GM21737 (cell line): Measurements from ENCODE around the gene NOS1.

Experiments used
- ATAC-seq: cut with Tn5 transposase; IDR thresholded peaks from one replicate; pipeline ENCODE4 v1.9.1; 2021; ENCODE audit warnings: mild to moderate bottlenecking, moderate library complexity; ENCODE audit not compliant: unreplicated experiment

Gene NOS1

DNA sequence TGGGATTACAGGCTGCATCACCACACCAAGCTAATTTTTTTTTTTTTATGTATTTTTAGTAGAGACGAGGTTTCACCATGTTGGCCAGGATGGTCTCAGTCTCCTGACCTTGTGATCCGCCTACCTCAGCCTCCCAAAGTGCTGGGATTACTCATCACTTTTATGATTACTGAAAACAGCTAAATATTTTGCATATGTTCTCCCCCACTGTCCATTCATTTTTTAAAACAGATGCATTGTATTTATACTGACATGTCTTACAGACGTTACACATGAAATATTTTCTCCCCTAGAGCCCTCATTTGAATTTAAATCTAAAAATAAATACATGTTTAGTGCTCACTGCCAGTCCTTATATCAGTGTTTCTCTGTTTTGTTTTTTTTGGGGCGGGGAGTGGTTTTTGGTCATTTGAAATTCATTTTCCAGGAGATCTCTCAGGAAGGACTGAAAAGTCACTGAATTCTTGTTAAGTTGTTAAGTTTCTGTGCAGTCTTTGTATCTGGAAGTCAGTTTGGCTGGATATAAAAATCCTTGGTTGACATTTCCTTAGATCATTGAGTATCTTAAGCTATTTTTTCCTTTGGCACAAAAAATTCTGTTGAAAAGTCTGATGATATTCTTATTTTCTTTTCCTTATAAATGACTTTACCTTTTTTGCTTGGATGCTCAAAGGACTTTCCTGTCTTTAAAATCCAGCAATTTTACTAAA lies 180.5 kb downstream of the NOS1 start:
- no peak for ATAC-seq

DNA sequence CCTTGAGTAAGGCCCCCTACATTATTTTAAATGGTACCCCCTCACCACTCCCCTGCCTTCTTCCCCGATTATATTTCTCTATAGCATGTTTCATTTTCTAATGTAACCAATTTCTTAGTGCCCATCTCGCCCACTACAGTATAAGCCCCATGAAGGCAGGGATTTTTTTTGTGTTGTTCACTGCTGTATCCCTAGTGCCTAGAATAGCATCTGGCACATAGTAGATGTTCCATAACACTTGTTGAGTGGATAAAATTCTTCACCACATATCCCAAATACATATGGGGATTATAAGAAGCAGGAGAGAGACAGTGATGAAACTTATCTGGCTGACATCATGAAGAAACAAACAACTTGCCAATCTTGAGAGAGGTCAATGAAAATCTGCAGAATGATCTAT lies 182.7 kb downstream of the NOS1 start:
- no peak for ATAC-seq

DNA sequence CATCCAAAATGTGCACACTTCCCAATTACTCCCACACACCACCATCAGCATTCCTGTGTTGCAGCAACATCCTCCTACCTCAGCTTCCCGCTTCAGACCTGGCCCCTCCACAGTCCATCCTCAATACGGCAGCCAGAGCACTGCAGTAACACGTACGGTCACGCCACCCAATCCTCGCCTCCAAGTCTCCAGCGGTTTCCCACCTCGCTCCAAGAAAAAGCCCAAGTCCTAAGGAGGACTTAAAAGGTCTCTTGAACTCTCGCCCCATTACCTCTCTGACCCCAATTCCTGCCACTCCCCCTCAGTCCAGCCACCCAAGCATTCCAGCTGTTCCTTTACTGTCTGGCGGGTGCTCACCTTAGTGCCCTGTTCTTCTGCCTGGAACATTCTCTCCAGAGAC lies 183.1 kb downstream of the NOS1 start:
- ATAC-seq, result no peak

- no peak for ATAC-seq
Observed at GRCh38 chr12:117172168-117172567, 189.3 kb downstream of the NOS1 start.

GRCh38 chr12:117171499-117172162 lies 189.8 kb downstream of the NOS1 start:
- no peak for ATAC-seq

GRCh38 chr12:117169548-117169947 lies 191.9 kb downstream of the NOS1 start:
- no peak for ATAC-seq

- ATAC-seq, result no peak
Observed at GRCh38 chr12:117168976-117169375, 192.4 kb downstream of the NOS1 start.

DNA sequence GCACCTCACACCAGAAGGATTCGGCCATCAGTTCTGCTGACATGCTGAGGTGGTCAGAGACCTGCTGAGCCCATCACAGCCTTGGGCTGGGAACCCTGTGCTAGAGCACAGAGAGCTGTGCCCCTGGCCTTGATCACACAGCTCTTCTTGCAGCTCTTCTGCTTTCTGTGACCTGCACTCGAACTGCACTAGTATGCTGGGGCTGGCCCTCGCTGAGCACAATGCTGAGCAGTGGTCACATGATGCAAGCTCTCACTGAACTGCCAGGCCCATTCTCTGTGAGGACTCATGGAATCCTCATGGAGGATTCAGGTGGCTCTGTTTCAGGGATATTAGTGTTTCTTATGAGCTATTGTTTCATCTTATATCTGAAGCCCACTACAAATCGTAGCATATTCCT lies 193.7 kb downstream of the NOS1 start:
- no peak for ATAC-seq

DNA sequence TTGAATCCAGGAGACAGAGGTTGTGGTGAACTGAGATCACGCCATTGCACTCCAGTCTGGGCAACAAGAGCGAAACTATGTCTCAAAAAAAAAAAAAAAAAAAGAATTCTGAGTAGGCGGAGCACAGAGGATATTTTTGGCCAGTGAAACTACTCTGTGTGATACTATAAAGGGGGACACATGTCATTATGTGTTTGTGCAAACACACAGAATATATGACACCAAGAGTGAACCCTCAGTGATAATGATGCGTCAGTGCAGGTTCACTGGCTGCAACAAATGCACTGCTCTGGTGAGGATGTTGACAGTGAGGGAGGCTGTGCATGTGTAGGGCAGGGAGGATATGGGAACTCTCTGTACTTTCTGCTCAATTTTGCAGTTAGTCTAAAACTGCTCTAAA lies 195.3 kb downstream of the NOS1 start:
- no peak for ATAC-seq

- no peak for ATAC-seq
Observed at GRCh38 chr12:117165342-117165741, 196.1 kb downstream of the NOS1 start.

GRCh38 chr12:117162633-117163032 lies 198.8 kb downstream of the NOS1 start:
- no peak for ATAC-seq

DNA sequence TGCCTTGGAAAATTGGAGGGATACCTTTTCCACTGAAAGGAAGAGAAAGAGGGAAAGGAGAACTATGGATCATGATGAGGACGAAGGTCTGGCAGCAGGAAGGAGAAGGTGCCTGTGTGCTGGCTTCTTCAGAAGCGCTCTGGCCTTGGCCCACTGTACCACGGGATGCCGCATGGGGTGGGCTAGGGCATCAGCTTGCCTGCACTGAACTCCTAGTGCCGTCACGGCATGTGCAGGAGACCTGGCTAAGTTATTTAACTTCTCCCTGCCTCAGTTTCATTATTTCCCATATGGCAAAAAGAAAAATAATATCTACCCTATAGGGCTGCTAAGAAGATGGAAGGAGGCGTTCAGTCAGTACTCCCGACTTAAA lies 199.3 kb downstream of the NOS1 start:
- no peak for ATAC-seq

DNA sequence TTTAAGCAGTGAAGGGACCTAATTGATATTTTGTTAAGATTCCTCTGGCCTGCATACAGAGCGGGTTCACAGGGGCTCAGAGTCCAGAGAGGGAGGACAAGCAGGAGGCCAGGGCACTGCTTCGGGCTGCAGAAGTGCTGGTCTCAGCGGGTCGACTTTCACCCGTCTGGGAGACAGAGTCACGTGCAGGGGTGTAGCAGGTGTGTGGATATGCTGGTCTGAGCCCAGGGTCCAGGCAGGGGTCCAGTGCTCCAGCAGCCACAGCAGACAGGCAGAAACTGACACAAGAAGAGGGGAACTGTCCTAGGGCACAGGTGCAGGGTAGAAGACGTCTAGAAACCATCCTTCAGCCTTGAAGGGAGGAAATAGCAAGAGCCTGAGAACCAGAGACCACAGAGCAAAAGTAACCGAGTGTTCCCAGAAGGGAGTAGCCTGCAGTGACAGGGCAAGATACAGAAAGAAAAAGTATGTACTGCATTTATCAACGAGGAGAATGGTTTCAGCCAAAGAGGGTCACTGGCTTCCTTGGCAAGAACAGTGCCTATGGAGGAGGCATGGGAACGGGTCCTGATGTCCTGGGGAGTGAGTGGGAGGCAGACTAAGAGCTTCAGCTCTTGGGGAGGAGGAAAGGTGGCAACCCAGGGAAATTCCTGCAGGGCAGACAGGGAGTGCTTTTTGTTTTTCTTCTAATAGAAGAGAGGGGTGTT lies 199.8 kb downstream of the NOS1 start:
- ATAC-seq, result no peak

DNA sequence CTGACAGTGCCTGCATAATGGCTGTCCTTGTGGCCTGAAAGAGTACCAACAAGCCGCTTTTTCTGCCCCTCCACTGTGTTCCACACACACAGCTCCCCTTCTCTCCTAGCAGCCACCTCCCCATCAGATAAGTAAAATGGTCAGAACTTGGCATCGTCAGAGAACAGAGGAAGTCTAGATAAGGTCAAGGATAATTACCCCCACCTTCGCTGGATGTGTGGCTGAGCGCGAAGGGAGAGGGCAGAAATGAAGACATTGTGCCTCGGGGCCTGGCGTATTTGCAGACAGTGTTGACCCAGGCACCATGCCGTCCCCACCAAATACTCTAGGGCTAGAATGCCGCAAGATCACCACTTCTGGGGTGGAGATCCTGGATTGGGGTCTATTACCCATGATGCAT lies 201.8 kb downstream of the NOS1 start:
- no peak for ATAC-seq

DNA sequence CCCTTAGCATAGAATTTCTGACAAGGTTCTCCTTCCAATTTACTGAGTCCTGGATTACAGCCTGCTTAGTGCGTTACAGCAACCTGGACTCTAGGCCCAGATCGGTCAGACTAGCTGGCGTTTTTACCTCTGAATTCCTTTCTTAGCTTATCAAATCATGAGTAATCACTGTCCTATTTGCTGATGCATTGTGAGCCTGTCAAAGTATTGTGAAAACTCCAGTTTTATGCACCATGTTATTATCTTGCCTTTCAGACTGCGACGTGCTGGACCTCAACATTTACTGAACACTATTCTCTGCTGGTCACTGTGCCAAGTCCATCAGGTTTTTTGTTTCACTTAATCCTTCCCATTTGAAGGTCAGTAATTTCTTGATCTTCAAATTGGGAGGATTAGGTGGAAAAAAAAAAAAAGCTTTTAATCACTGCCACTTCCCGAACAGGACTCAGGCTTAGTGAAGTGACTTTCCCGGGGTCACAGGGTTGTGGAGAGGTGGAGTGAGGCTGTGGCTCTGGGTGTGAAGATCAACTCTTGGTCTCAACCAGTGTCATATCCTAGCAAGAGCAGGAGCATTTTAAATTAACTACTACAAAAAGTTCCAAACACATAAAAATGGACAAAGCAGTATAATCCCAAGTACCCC lies 202.4 kb downstream of the NOS1 start:
- ATAC-seq, result no peak
